CD1c-positive myeloid dendritic cell (primary cell): ENCODE results near the gene COPS8.
A peak's percentile ranks its signal among the peaks of the same experiment; 100 is the strongest.

Source experiments
- DNase-seq: peaks from one replicate; pipeline ENCODE4 v3.0.0-alpha.2; 2016; ENCODE audit errors: extremely low spot score

The COPS8 gene

GRCh38 chr2:237097911-237098702, 12.4 kb downstream of the COPS8 start:
- DNase-seq, result no peak

- DNase-seq, result no peak
Observed at GRCh38 chr2:237099804-237100203, 14.1 kb downstream of the COPS8 start.

- DNase-seq, result no peak
Observed at GRCh38 chr2:237101118-237101979, 15.7 kb downstream of the COPS8 start.

- no peak for DNase-seq
Observed at GRCh38 chr2:237102428-237102827, 16.7 kb downstream of the COPS8 start.

GRCh38 chr2:237109421-237109934, 23.8 kb downstream of the COPS8 start:
- DNase-seq, result no peak

GRCh38 chr2:237113026-237113795, 27.5 kb downstream of the COPS8 start:
- DNase-seq, result no peak

GRCh38 chr2:237115870-237116269, 30.2 kb downstream of the COPS8 start:
- no peak for DNase-seq

GRCh38 chr2:237116431-237116830, 30.7 kb downstream of the COPS8 start:
- DNase-seq, result no peak

GRCh38 chr2:237118025-237118424, 32.3 kb downstream of the COPS8 start:
- DNase-seq, result peak; percentile 28

- no peak for DNase-seq
Observed at GRCh38 chr2:237118561-237119155, 33.0 kb downstream of the COPS8 start.

GRCh38 chr2:237120916-237121315, 35.2 kb downstream of the COPS8 start:
- DNase-seq, result no peak

- no peak for DNase-seq
Observed at GRCh38 chr2:237121321-237121720, 35.6 kb downstream of the COPS8 start.

GRCh38 chr2:237122214-237122666, 36.6 kb downstream of the COPS8 start:
- peak; percentile 47 for DNase-seq

GRCh38 chr2:237124820-237125219, 39.1 kb downstream of the COPS8 start:
- no peak for DNase-seq

- DNase-seq, result no peak
Observed at GRCh38 chr2:237125967-237126366, 40.3 kb downstream of the COPS8 start.

GRCh38 chr2:237126519-237127174, 41.0 kb downstream of the COPS8 start:
- no peak for DNase-seq

GRCh38 chr2:237128026-237128703, 42.5 kb downstream of the COPS8 start:
- DNase-seq, result peak; percentile 69

- DNase-seq, result no peak
Observed at GRCh38 chr2:237128845-237129592, 43.3 kb downstream of the COPS8 start.

- DNase-seq, result no peak
Observed at GRCh38 chr2:237129625-237130263, 44.1 kb downstream of the COPS8 start.
